ENCODE data around the gene TMPRSS6. TPM values are rescaled to one million over a fixed set of nuclear protein-coding genes. Genes with fewer than 3 reads are reported as not detected.

Gene TMPRSS6
- total and polyA plus RNA-seq, 2 of the 13 experiments (the other 11 are each of a cell fraction or from before 2014, with no cell fraction given), result 4.2 to 4.8 TPM

- no peak for TF ChIP-seq ATRX (CRISPR knock-in tag; IDR thresholded peaks at IDR 0.05; ENCODE audit: borderline replicate concordance)
- no peak for TF ChIP-seq PRPF4 (IDR thresholded peaks at IDR 0.05; ENCODE audit: low read depth, low read length, poor library complexity, severe bottlenecking)
- peak; percentile 53; the same call in 1 of the 2 replicates for TF ChIP-seq ZBTB7B (CRISPR knock-in tag; IDR thresholded peaks at IDR 0.05)
- TF ChIP-seq DMTF1 (CRISPR knock-in tag; IDR thresholded peaks at IDR 0.05), result no peak
- TF ChIP-seq PBX2 (CRISPR knock-in tag; IDR thresholded peaks at IDR 0.05), result no peak
- TF ChIP-seq POLR2G (IDR thresholded peaks at IDR 0.05; ENCODE audit: low read depth, low read length), result no peak
- TF ChIP-seq CCAR2 (optimal IDR thresholded peaks at IDR 0.05; ENCODE audit: low read depth, low read length), result no peak
- no peak for TF ChIP-seq ZFP82 (CRISPR knock-in tag; IDR thresholded peaks at IDR 0.05; ENCODE audit: borderline replicate concordance)
- TF ChIP-seq SP2 (CRISPR knock-in tag; IDR thresholded peaks at IDR 0.05), result no peak
- no peak for TF ChIP-seq MTERF4 (CRISPR knock-in tag; IDR thresholded peaks at IDR 0.05)
- TF ChIP-seq HOXA7 (CRISPR knock-in tag; IDR thresholded peaks at IDR 0.05), result no peak
- no peak for TF ChIP-seq RFXANK (CRISPR knock-in tag; IDR thresholded peaks at IDR 0.05)
- TF ChIP-seq CC2D1A (CRISPR knock-in tag; IDR thresholded peaks at IDR 0.05), result no peak
- no peak for TF ChIP-seq GZF1 (CRISPR knock-in tag; IDR thresholded peaks at IDR 0.05)
- TF ChIP-seq PLSCR1 (CRISPR knock-in tag; IDR thresholded peaks at IDR 0.05; ENCODE audit: borderline replicate concordance), result no peak
- no peak for TF ChIP-seq NRL (CRISPR knock-in tag; IDR thresholded peaks at IDR 0.05; ENCODE audit: borderline replicate concordance)
- no peak for TF ChIP-seq TOE1 (CRISPR knock-in tag; IDR thresholded peaks at IDR 0.05)
- TF ChIP-seq ATM (IDR thresholded peaks at IDR 0.05; ENCODE audit: borderline replicate concordance), result no peak
- TF ChIP-seq RAD51 (IDR thresholded peaks at IDR 0.05; ENCODE audit: borderline replicate concordance), result no peak
- TF ChIP-seq, protein P1, sequence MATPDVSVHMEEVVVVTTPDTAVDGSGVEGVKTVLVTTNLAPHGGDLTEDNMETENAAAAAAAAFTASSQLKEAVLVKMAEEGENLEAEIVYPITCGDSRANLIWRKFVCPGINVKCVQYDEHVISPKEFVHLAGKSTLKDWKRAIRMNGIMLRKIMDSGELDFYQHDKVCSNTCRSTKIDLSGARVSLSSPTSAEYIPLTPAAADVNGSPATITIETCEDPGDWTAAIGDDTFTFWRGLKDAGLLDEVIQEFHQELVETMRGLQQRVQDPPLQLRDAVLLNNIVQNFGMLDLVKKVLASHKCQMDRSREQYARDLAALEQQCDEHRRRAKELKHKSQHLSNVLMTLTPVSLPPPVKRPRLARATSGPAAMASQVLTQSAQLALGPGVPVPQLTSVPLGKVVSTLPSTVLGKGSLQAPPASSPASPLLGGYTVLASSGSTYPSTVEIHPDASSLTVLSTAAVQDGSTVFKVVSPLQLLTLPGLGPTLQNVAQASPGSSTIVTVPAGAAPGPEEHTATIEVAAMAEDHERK (CRISPR knock-in tag; IDR thresholded peaks at IDR 0.05; ENCODE audit: low read depth), result no peak
- TF ChIP-seq ZFP90 (CRISPR knock-in tag; IDR thresholded peaks at IDR 0.05; ENCODE audit: borderline replicate concordance), result no peak
Observed at GRCh38 chr22:37112084-37112728, 2.7 kb upstream of the TMPRSS6 start (continued).
